ENCODE data around the gene LHX6.

DNA sequence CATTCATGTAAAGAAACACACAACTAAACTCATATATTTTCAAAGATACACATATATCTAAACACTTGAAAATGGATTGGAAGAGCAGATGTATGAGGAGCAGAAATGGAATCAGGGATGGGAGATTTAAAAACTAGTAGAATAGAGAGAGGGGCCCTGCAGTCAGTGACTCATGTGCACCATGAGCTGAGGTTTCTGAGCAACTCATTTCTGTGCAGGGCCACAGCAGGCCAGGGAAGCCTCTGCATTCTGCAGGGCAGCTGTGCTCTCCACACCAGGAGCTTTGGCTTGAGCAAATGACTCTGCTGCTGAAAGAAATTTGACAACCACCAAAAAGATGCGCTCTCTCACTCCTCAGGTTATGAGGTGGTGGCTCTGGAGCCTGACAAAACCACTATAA, 27.1 kb downstream of the LHX6 start:
- TF ChIP-seq GATA2 (IDR thresholded peaks at IDR 0.05; ENCODE audit: low read depth, low read length) (no peak), GATA3 (IDR thresholded peaks at IDR 0.05; ENCODE audit: low read depth, low read length) (no peak)

All from SH-SY5Y (cell line).